Renal cortical epithelial cell (primary cell): ENCODE data around the gene COPS2. TPM values are rescaled to one million over a fixed set of nuclear protein-coding genes. Genes with fewer than 3 reads are reported as not detected.
"Not testable (repeated sequence)": the region's sequence is repeated elsewhere in the genome, so short reads cannot be mapped to it uniquely, and the experiment has no call there.

Experiments used
- DNase-seq: peaks from one replicate; pipeline ENCODE4 v3.0.0-alpha.2; 2011; ENCODE audit warnings: low read depth
- total RNA-seq: library from RNA; depleted of rRNA; stranded (reverse); fragments of >200 nt; gene quantifications from 2 replicates; pipeline ENCODE4 v1.2.3, GENCODE V29; 2014

The COPS2 gene
- total RNA-seq, 1 donor from 2014 or later: 111 TPM

GRCh38 chr15:49103002-49103401, 52.4 kb downstream of the COPS2 start:
- no peak for DNase-seq

GRCh38 chr15:49101536-49101935, 53.9 kb downstream of the COPS2 start:
- DNase-seq: no peak

GRCh38 chr15:49096090-49096750, 59.2 kb downstream of the COPS2 start:
- DNase-seq: no peak

- DNase-seq: no peak
Observed at GRCh38 chr15:49094923-49095322, 60.5 kb downstream of the COPS2 start.

- no peak for DNase-seq
Observed at GRCh38 chr15:49093252-49094105, 61.9 kb downstream of the COPS2 start.

GRCh38 chr15:49088996-49089395, 66.4 kb downstream of the COPS2 start:
- no peak for DNase-seq

- no peak for DNase-seq
Observed at GRCh38 chr15:49085696-49086459, 69.5 kb downstream of the COPS2 start.

GRCh38 chr15:49084285-49084570, 71.2 kb downstream of the COPS2 start:
- DNase-seq: no peak

GRCh38 chr15:49083401-49084284, 71.8 kb downstream of the COPS2 start:
- no peak for DNase-seq

GRCh38 chr15:49082960-49083359, 72.4 kb downstream of the COPS2 start:
- DNase-seq: no peak

GRCh38 chr15:49079340-49080039, 75.9 kb downstream of the COPS2 start:
- no peak for DNase-seq

GRCh38 chr15:49075881-49076280, 79.5 kb downstream of the COPS2 start:
- DNase-seq: peak; percentile 21

GRCh38 chr15:49074589-49075287, 80.7 kb downstream of the COPS2 start:
- DNase-seq: not testable (repeated sequence)

Other genes starting within 250 kb of the COPS2 start
- 0.89 and 7.3 TPM in 2 replicates for gene SHC4, start 191.7 kb downstream of the COPS2 start, total RNA-seq
- 24.8 and 52.0 TPM in 2 replicates for gene SECISBP2L, start 109.2 kb downstream of the COPS2 start, total RNA-seq
- gene GALK2, start 14.6 kb upstream of the COPS2 start, total RNA-seq: 52.4 and 62.3 TPM in 2 replicates